ENCODE results near the gene NAT16.

Gene NAT16

GRCh38 chr7:101197991-101198390, 17.9 kb upstream of the NAT16 start:
- Histone ChIP-seq H3K4me1 (ENCODE audit: insufficient read depth, poor library complexity, severe bottlenecking) (no peaks in the 10 kb centered on the region), H3K9me3 (ENCODE audit: severe bottlenecking) (no peaks in the 10 kb centered on the region), H3K36me3 (ENCODE audit: low read depth) (no peaks in the 10 kb centered on the region), H3K4me3 (ENCODE audit: severe bottlenecking) (no peak overlapping the region), H3K27me3 (ENCODE audit: insufficient read depth, poor library complexity, severe bottlenecking) (peaks cover 14% of the 10 kb centered on the region), H3K27ac (ENCODE audit: poor library complexity, severe bottlenecking) (no peak overlapping the region)
- DNase-seq (ENCODE audit: low spot score) (no peak), ATAC-seq (ENCODE audit: low read depth) (no peak)
- TF ChIP-seq, protein P1, sequence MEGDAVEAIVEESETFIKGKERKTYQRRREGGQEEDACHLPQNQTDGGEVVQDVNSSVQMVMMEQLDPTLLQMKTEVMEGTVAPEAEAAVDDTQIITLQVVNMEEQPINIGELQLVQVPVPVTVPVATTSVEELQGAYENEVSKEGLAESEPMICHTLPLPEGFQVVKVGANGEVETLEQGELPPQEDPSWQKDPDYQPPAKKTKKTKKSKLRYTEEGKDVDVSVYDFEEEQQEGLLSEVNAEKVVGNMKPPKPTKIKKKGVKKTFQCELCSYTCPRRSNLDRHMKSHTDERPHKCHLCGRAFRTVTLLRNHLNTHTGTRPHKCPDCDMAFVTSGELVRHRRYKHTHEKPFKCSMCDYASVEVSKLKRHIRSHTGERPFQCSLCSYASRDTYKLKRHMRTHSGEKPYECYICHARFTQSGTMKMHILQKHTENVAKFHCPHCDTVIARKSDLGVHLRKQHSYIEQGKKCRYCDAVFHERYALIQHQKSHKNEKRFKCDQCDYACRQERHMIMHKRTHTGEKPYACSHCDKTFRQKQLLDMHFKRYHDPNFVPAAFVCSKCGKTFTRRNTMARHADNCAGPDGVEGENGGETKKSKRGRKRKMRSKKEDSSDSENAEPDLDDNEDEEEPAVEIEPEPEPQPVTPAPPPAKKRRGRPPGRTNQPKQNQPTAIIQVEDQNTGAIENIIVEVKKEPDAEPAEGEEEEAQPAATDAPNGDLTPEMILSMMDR (IDR thresholded peaks at IDR 0.05; ENCODE audit: poor library complexity, severe bottlenecking): no peak

- H3K27me3 ChIP-seq (ENCODE audit: insufficient read depth, poor library complexity, severe bottlenecking): no peaks in the 10 kb centered on the region
- no peak overlapping the region for H3K27ac ChIP-seq (ENCODE audit: poor library complexity, severe bottlenecking)
- H3K4me1 ChIP-seq (ENCODE audit: insufficient read depth, poor library complexity, severe bottlenecking): no peaks in the 10 kb centered on the region
- no peaks in the 10 kb centered on the region for H3K36me3 ChIP-seq (ENCODE audit: low read depth)
- no peak for DNase-seq (ENCODE audit: low spot score)
- no peak overlapping the region for H3K4me3 ChIP-seq (ENCODE audit: severe bottlenecking)
- no peaks in the 10 kb centered on the region for H3K9me3 ChIP-seq (ENCODE audit: severe bottlenecking)
- TF ChIP-seq, protein P1 (IDR thresholded peaks at IDR 0.05; ENCODE audit: poor library complexity, severe bottlenecking): no peak
- ATAC-seq (ENCODE audit: low read depth): no peak
Measured at GRCh38 chr7:101195884-101196283, 15.8 kb upstream of the NAT16 start.

- no peaks in the 10 kb centered on the region for H3K9me3 ChIP-seq (ENCODE audit: severe bottlenecking)
- no peaks in the 10 kb centered on the region for H3K36me3 ChIP-seq (ENCODE audit: low read depth)
- no peaks in the 10 kb centered on the region for H3K4me1 ChIP-seq (ENCODE audit: insufficient read depth, poor library complexity, severe bottlenecking)
- TF ChIP-seq, protein P1 (IDR thresholded peaks at IDR 0.05; ENCODE audit: poor library complexity, severe bottlenecking): no peak
- no peak for DNase-seq (ENCODE audit: low spot score)
- ATAC-seq (ENCODE audit: low read depth): no peak
- H3K27me3 ChIP-seq (ENCODE audit: insufficient read depth, poor library complexity, severe bottlenecking): no peaks in the 10 kb centered on the region
- H3K27ac ChIP-seq (ENCODE audit: poor library complexity, severe bottlenecking): no peak overlapping the region
- H3K4me3 ChIP-seq (ENCODE audit: severe bottlenecking): no peak overlapping the region
Measured at GRCh38 chr7:101189109-101189508, 9.0 kb upstream of the NAT16 start.

DNA sequence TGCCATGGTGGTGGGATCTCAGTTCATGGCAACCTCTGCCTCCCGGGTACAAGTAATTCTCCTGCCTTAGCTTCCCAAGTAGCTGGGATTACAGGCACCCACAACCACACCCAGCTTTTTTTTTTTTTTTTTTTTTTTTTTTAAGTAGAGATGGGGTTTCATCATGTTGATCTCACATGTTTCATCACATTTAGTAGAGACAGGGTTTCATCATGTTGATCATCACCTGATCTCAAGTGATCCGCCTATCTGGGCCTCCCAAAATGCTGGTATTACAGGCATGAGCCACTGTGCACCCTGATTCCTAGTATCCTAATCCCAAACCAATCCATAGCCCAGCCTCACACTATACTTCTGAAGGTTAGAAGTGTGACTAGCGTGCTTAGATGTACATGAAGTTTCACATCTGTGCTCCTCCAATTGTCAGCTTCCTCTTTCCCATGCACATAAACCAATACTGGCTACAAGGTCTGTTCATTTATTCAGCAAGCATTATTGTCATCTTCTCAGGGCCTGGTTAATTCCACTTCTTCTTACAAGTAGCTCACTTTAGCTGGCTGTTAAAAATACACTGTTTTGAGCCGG, 6.8 kb upstream of the NAT16 start:
- no peak for ATAC-seq (ENCODE audit: low read depth)

DNA sequence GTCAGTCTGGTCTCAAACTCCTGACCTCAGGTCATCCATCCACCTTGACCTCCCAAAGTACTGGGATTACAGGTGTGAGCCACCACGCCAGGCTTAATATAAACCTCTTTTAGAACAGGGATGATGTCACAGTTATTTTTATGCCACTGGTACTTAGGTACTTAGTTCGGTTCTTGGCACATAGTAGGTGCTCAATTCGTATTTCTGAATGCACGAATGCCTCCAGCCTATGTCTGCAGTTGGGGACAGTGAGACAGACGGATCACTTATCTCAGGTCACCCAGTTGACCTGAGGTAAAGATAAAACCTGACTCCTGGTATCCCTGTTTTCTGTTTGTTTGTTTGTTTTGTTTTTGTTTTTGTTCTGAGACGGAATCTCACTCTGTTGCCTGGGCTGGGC, 6.1 kb upstream of the NAT16 start:
- Histone ChIP-seq H3K4me3 (ENCODE audit: severe bottlenecking) (no peak overlapping the region), H3K9me3 (ENCODE audit: severe bottlenecking) (no peaks in the 10 kb centered on the region), H3K27me3 (ENCODE audit: insufficient read depth, poor library complexity, severe bottlenecking) (peaks cover 2% of the 10 kb centered on the region), H3K36me3 (ENCODE audit: low read depth) (no peaks in the 10 kb centered on the region), H3K4me1 (ENCODE audit: insufficient read depth, poor library complexity, severe bottlenecking) (no peaks in the 10 kb centered on the region), H3K27ac (ENCODE audit: poor library complexity, severe bottlenecking) (no peak overlapping the region)
- DNase-seq (ENCODE audit: low spot score) (no peak), ATAC-seq (ENCODE audit: low read depth) (no peak)
- TF ChIP-seq, protein P1 (IDR thresholded peaks at IDR 0.05; ENCODE audit: poor library complexity, severe bottlenecking): no peak

More for the DNA sequence above, 6.8 kb upstream of the NAT16 start:
- Histone ChIP-seq H3K4me3 (ENCODE audit: severe bottlenecking) (no peak overlapping the region), H3K27me3 (ENCODE audit: insufficient read depth, poor library complexity, severe bottlenecking) (no peaks in the 10 kb centered on the region), H3K4me1 (ENCODE audit: insufficient read depth, poor library complexity, severe bottlenecking) (no peaks in the 10 kb centered on the region), H3K27ac (ENCODE audit: poor library complexity, severe bottlenecking) (no peak overlapping the region), H3K36me3 (ENCODE audit: low read depth) (no peaks in the 10 kb centered on the region), H3K9me3 (ENCODE audit: severe bottlenecking) (no peaks in the 10 kb centered on the region)
- no peak for DNase-seq (ENCODE audit: low spot score)
- TF ChIP-seq, protein P1 (IDR thresholded peaks at IDR 0.05; ENCODE audit: poor library complexity, severe bottlenecking): no peak
